ENCODE results near the gene RSBN1L.
"Not testable (repeated sequence)": the region's sequence is repeated elsewhere in the genome, so short reads cannot be mapped to it uniquely, and the experiment has no call there.

DNA sequence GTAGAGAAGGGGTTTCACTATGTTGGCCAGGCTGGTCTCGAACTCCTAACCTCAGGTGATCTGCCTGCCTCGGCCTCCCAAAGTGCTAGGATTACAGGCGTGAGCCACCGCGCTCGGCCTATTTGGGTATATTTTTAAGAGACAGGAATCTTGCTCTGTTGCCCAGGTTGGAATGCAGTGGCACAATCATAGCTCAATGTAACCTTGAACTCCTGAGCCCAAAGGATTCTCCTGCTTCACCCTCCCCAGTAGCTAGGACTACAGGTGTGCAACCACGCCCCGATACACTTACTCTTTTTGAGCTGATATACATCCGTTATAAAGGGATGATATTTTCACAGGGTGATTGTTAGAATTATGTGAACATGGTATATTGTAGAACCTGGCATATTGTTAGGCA lies 7.4 kb downstream of the RSBN1L start:
- TF ChIP-seq, protein P1, sequence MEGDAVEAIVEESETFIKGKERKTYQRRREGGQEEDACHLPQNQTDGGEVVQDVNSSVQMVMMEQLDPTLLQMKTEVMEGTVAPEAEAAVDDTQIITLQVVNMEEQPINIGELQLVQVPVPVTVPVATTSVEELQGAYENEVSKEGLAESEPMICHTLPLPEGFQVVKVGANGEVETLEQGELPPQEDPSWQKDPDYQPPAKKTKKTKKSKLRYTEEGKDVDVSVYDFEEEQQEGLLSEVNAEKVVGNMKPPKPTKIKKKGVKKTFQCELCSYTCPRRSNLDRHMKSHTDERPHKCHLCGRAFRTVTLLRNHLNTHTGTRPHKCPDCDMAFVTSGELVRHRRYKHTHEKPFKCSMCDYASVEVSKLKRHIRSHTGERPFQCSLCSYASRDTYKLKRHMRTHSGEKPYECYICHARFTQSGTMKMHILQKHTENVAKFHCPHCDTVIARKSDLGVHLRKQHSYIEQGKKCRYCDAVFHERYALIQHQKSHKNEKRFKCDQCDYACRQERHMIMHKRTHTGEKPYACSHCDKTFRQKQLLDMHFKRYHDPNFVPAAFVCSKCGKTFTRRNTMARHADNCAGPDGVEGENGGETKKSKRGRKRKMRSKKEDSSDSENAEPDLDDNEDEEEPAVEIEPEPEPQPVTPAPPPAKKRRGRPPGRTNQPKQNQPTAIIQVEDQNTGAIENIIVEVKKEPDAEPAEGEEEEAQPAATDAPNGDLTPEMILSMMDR (conservative IDR thresholded peaks at IDR 0.05; ENCODE audit: low read depth, low read length) = not testable (repeated sequence)
- not testable (repeated sequence) for TF ChIP-seq EZH2 (IDR thresholded peaks at IDR 0.05; ENCODE audit: borderline replicate concordance, low read depth, low read length, poor library complexity, severe bottlenecking)
